GM06990 (cell line): ENCODE measurements around the gene RUFY3.
A peak's percentile ranks its signal among the peaks of the same experiment; 100 is the strongest.

ENCODE experiments used
- DNase-seq: peaks from one replicate; pipeline ENCODE4 v3.0.0-alpha.2; 2011; ENCODE audit not compliant: insufficient read length; ENCODE audit errors: extremely low read depth
- H3K27me3 ChIP-seq: replicated peaks from 2 replicates; pipeline ENCODE4 v1.6.0; 2011; ENCODE audit warnings: low read length; ENCODE audit not compliant: control insufficient read depth, insufficient read depth
- H3K36me3 ChIP-seq: 2 replicates; pipeline ENCODE4 v1.5.1; 2011; ENCODE audit warnings: low read length; ENCODE audit not compliant: control insufficient read depth, insufficient read depth
- H3K4me3 ChIP-seq: replicated peaks from 2 replicates; pipeline ENCODE4 v1.5.1; 2011; ENCODE audit warnings: low read depth, mild to moderate bottlenecking, control low read depth, low read length
- CTCF ChIP-seq: IDR thresholded peaks from 2 replicates; pipeline ENCODE4 v1.5.1; 2011; ENCODE audit warnings: low read length, control low read depth, mild to moderate bottlenecking, inconsistent platforms; ENCODE audit not compliant: insufficient read depth, poor library complexity, severe bottlenecking

The RUFY3 gene

GRCh38 chr4:70829492-70829891, 107.7 kb downstream of the RUFY3 start:
- Histone ChIP-seq H3K27me3 (no peaks in the 10 kb centered on the region), H3K4me3 (no peak overlapping the region), H3K36me3 (peaks cover 10% of the 10 kb centered on the region)
- no peak for DNase-seq
- TF ChIP-seq CTCF, result no peak

- no peak for TF ChIP-seq CTCF
- peaks cover 10% of the 10 kb centered on the region for H3K36me3 ChIP-seq
- no peak overlapping the region for H3K4me3 ChIP-seq
- H3K27me3 ChIP-seq, result no peaks in the 10 kb centered on the region
- no peak for DNase-seq
Measured at GRCh38 chr4:70830054-70830453, 108.3 kb downstream of the RUFY3 start.

GRCh38 chr4:70831293-70831692, 109.5 kb downstream of the RUFY3 start:
- TF ChIP-seq CTCF, result no peak
- no peaks in the 10 kb centered on the region for H3K27me3 ChIP-seq
- DNase-seq, result no peak
- H3K4me3 ChIP-seq, result no peak overlapping the region
- peaks cover 9% of the 10 kb centered on the region for H3K36me3 ChIP-seq

GRCh38 chr4:70833675-70834074, 111.9 kb downstream of the RUFY3 start:
- no peaks in the 10 kb centered on the region for H3K27me3 ChIP-seq
- no peak for DNase-seq
- peaks cover 9% of the 10 kb centered on the region for H3K36me3 ChIP-seq
- H3K4me3 ChIP-seq, result no peak overlapping the region
- TF ChIP-seq CTCF, result no peak

GRCh38 chr4:70836081-70836480, 114.3 kb downstream of the RUFY3 start:
- DNase-seq, result no peak
- H3K4me3 ChIP-seq, result no peak overlapping the region
- TF ChIP-seq CTCF, result no peak
- H3K27me3 ChIP-seq, result no peaks in the 10 kb centered on the region
- peaks cover 5% of the 10 kb centered on the region for H3K36me3 ChIP-seq

GRCh38 chr4:70838204-70838603, 116.4 kb downstream of the RUFY3 start:
- H3K27me3 ChIP-seq, result no peaks in the 10 kb centered on the region
- H3K4me3 ChIP-seq, result peak overlapping the region; percentile 78
- no peak for TF ChIP-seq CTCF
- no peak for DNase-seq
- H3K36me3 ChIP-seq, result peaks cover 2% of the 10 kb centered on the region; the same call in 1 of the 2 replicates
